GM18517 (cell line): ENCODE measurements around the gene GPR137.
"Not testable (repeated sequence)": the region's sequence is repeated elsewhere in the genome, so short reads cannot be mapped to it uniquely, and the experiment has no call there.

Experiments used
- ATAC-seq: cut with Tn5 transposase; IDR thresholded peaks from one replicate; pipeline ENCODE4 v1.9.1; 2021; ENCODE audit warnings: mild to moderate bottlenecking, moderate library complexity; ENCODE audit not compliant: unreplicated experiment

Gene GPR137, protein sequence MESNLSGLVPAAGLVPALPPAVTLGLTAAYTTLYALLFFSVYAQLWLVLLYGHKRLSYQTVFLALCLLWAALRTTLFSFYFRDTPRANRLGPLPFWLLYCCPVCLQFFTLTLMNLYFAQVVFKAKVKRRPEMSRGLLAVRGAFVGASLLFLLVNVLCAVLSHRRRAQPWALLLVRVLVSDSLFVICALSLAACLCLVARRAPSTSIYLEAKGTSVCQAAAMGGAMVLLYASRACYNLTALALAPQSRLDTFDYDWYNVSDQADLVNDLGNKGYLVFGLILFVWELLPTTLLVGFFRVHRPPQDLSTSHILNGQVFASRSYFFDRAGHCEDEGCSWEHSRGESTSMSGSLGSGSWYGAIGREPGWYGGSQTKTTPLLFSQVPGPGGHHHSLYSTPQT

DNA sequence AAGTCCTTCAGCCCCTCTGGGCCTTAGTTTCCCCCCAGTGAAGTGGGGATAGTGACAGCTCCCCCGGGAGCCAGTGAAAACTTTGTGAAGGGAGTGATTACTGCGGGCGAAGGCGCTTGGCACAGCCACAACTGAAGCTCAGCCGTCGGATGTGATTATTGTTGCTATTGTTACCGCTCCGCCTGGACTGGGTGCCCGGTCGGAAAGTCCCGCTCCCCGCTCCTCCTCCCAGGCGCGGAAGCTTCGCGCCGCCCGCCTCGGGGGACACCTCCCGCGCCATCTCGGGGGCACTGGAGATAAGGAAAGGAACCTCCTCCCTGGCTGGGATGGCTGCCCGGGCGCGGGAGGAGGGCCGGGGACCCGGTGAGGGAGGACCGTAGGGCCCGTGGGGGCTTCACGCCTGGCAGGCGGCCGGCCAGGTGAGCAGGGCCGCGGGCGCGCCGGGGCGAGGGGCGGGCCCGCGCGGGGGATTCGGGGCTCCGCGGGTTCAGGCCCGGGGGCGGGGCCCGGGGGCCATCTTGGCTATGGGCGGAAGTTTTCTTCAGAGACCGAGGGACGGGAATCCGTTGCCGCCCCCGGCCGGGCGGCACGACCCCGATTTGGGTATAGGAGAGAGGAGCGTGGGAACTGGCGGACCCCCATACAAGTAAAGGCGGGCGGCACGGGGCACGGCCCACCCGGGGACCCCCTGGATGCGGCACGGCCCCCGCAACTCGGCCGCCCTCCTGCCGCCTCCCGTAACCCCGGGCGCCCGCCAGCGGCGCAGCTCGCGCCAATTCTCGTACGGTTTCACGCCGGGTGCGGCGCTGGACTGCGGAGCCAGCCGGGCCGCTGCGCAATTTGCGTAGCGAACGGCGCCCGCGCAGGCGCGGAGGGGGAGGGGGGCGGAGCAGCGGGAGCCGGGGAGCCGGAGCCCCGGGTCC is at the start of gene GPR137:
GPR137 (plus strand) TSS at position 887 of the 923 bp plus-strand sequence. CDS start 677 bp downstream, outside the sequence.
- peak; percentile 64 for ATAC-seq

DNA sequence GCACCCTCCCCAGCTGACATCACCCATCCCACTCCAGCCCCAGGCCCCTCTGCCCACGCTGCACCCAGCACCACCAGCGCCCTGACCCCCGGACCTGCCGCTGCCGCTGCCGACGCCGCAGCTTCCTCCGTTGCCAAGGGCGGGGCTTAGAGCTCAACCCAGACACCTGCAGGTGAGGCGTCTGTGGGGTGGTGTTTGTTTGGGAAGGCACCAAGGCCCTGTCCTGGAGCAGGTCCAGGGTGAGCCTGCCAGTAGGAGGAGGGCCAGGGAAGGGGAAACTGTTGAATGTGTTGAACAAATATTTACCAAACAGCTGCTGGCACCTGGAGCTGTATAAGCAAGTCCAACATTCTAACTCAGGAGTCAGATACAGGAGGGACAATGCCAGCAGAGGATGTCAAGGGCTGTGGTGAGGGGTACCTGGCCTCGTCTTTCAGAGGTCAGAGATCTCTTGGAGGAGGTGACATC is 48.1 kb upstream of the GPR137 start:
- no peak for ATAC-seq

GRCh38 chr11:64238076-64238475 is 47.6 kb upstream of the GPR137 start:
- no peak for ATAC-seq

GRCh38 chr11:64238999-64239398 is 46.6 kb upstream of the GPR137 start:
- ATAC-seq: no peak

GRCh38 chr11:64239662-64240434 is 45.8 kb upstream of the GPR137 start:
- peak; percentile 18 for ATAC-seq

DNA sequence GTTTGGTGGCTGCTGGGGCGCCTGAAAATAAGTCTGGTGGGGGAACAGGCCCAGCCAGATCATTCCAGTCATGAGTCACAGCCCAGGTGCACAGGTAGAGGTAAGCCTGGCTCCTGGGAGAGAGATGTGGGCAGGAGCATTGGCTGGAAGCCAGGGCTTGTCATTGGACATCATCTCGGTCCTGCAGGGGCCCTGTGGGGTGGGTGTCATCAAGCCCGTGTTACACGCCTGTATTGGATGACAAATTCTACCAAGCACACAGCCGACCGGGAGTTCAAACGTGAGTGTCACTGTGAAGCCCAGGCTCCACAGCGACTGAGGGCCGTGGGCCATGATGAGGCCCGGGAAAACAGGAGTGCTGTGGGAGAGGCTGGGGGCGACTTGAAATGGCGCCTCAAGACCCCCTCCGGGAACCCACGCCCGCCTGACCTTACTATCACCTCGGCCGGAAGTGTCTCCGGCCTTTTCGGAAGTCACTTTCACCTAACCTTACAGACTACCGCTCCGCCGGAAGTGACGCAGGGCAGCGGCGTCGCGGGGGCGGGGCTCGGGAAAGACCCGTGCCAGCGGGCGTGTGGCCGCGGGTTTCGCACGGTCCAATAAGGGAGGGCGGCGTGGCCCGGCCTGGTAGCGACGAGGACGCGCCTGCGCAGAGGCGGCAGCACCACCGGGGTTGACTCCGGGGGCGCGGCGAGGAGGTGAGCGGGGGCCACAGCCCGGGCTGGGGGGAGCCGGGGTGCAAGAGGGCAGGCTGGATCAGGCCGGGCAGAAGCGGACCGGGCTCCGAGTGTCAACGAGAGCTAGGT is 45.0 kb upstream of the GPR137 start, which contains the start of gene FKBP2:
FKBP2 (plus strand) TSS at position 661 of the 806 bp plus-strand sequence. CDS start 1,293 bp downstream, outside the sequence.
- ATAC-seq: peak; percentile 47

DNA sequence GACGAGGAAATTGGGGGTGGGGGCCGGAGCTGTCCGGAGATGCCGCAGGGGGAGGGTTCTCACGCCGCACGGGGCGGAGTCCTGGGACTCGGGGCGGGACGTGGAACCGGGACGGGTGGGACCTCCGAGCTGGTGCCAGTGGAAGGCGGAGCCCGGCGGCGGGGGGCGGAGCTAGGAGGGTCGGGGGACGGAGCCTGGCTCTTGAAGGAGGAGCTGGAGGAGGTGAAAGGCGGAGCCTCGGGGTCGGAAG is 44.5 kb upstream of the GPR137 start:
- ATAC-seq: peak; percentile 53

- peak; percentile 4 for ATAC-seq
These were observed 43.9 kb upstream of the GPR137 start for GRCh38 chr11:64241491-64242374.

GRCh38 chr11:64243236-64243854 is 42.3 kb upstream of the GPR137 start:
- ATAC-seq: no peak

GRCh38 chr11:64244107-64244506 is 41.5 kb upstream of the GPR137 start:
- ATAC-seq: no peak

- ATAC-seq: no peak
These were observed 40.7 kb upstream of the GPR137 start for GRCh38 chr11:64244966-64245365.

DNA sequence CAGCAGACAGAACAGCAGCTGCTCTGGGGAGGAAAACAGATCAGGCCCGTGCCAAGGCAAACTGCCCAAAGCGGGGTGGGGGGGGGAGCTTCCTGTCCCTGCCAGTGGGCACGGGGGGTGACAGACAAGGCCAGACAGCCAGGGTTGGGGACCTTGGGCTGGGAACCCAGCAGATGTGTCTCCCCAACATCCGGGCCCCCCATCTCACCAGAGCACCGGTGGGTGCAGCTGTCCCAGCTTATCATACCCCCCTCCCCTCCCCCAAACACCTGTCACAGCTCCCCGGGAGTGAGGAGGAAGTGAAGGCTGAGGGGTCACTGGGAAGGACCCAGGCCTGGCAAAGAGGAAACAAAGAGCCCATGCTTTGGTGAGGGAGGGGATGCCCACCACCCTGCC is 40.2 kb upstream of the GPR137 start:
- no peak for ATAC-seq

GRCh38 chr11:64245797-64246620 is 39.6 kb upstream of the GPR137 start:
- ATAC-seq: no peak

DNA sequence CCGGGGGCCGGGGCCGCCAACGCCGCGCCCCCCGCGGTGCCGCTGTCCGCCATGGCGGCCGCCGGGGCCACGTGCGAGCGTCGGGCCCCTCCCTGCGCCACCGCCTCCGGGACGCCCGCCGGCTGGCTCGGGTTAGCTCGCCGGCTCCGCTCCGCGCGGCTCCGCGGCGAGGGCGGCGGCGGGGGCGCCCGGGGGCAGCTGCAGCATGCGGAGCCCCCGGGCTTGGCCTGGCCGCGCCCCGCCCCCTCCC is 39.1 kb upstream of the GPR137 start:
- ATAC-seq: not testable (repeated sequence)

- no peak for ATAC-seq
These were observed 38.5 kb upstream of the GPR137 start, which contains the start of gene PPP1R14B for GRCh38 chr11:64246871-64247728. PPP1R14B (minus strand) TSS chr11:64246943; CDS start chr11:64246673, 270 bp downstream.

DNA sequence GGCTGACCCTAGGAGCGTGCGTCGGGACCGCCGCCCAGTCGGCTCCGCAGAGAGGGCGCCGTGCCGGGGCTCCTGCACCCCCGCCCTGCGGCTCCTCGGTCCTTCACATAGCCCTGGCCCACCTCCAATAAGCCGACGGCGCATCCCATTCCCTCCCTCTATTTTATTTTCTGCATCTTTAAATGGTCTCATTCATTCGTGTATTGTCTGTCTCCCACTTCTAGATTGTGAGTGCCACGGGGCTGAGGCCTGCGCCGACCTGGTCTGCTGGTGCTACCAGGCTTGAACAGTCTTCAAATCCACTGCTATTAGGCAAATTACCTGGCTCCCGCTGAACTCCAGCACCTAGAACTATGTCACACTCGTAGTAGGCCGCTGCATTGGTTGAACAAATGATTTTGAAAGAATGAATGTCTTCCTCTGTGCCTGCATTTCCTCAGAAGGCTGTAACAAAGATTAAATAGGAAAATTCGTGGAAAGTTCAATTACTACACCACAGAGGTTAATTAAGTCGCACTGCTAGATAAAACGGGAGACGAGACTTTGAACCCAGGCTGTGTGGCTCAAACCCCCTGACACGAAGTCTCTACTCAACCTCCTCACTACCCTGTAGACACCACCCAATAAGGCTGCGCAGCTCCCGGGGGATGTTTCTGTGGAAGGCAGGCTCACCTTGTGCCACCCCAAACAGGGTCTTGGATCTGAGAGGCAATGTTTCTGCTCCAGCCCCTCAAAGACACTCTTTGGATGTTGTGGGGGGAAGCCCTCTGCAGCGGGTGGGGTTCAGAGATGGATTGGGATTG is 37.7 kb upstream of the GPR137 start:
- no peak for ATAC-seq
